B cell (primary cell): ENCODE results near the gene MICAL3. TPM values are rescaled to one million over a fixed set of nuclear protein-coding genes. Genes with fewer than 3 reads are reported as not detected.

Source experiments
- ATAC-seq: fragments of 200-7000 bp; cut with Tn5 transposase; one replicate; pipeline ENCODE4 v1.10.0; 2021; ENCODE audit warnings: low read depth, mild to moderate bottlenecking, moderate number of reproducible peaks, moderate library complexity
- CTCF ChIA-PET: fragments of 350-600 bp; sonication (Branson Sonifier 250); formaldehyde crosslinking; loops from one replicate; lab custom pipeline; 2021; ENCODE audit warnings: antibody characterized with exemption, inconsistent platforms; lab: Charles Lee
- POLR2A ChIA-PET: fragments of 350-600 bp; sonication (Branson Sonifier 250); formaldehyde crosslinking; loops from one replicate; lab custom pipeline; 2021; ENCODE audit warnings: antibody characterized with exemption; lab: Charles Lee
- DNase-seq: peaks from one replicate; pipeline ENCODE4 v3.0.0; 2013
- H2AFZ ChIP-seq: 2 replicates; pipeline ENCODE4 v1.6.1; 2012; ENCODE audit warnings: mild to moderate bottlenecking, low read depth, low read length; ENCODE audit not compliant: insufficient read depth, poor library complexity, severe bottlenecking
- H3K27ac ChIP-seq, 2 donors: 1 replicate in 1 of 2; 2 replicates in 1 of 2; pipeline ENCODE4 v1.5.1; 2012 to 2013; ENCODE audit warnings: low read length in 2 of 2, mild to moderate bottlenecking in 2 of 2, moderate library complexity in 1 of 2
- H3K27me3 ChIP-seq, 4 experiments: fragments of 200-600 bp in 1 of 4; sonication (generic) in 1 of 4; replicated peaks in 1 of 4; 1 replicate in 2 of 4; 2 replicates in 2 of 4; pipeline versions ENCODE4 v1.6.1 to v1.7.0; 2013 to 2016; ENCODE audit warnings: low read length in 3 of 4, mild to moderate bottlenecking in 2 of 4, mixed read lengths in 1 of 4, moderate library complexity in 1 of 4; ENCODE audit not compliant: insufficient read depth in 4 of 4, control insufficient read depth in 3 of 4; ENCODE audit errors: control extremely low read depth in 1 of 4
- H3K36me3 ChIP-seq, 2 experiments: replicated peaks in 1 of 2; 1 replicate in 1 of 2; 2 replicates in 1 of 2; pipeline versions ENCODE4 v1.6.1 to v1.7.1; 2013; ENCODE audit warnings: low read length in 1 of 2; ENCODE audit not compliant: insufficient read depth in 2 of 2, control insufficient read depth in 1 of 2; ENCODE audit errors: control extremely low read depth in 1 of 2, extremely low read depth in 1 of 2
- H3K4me1 ChIP-seq, 2 donors: fragments of 200-600 bp in 1 of 2; sonication (generic) in 1 of 2; 1 replicate in 1 of 2; 2 replicates in 1 of 2; pipeline versions ENCODE4 v1.5.1 to v1.6.1; 2013 to 2017; ENCODE audit warnings: low read length in 2 of 2; ENCODE audit not compliant: control insufficient read depth in 2 of 2, insufficient read depth in 2 of 2
- H3K4me2 ChIP-seq: replicated peaks from 2 replicates; pipeline ENCODE3; 2012; ENCODE audit warnings: mild to moderate bottlenecking, low read depth, low read length; ENCODE audit not compliant: poor library complexity, severe bottlenecking
- H3K4me3 ChIP-seq, 5 experiments: fragments of 200-600 bp in 1 of 5; sonication (generic) in 1 of 5; 1 replicate in 3 of 5; 2 replicates in 2 of 5; pipeline versions ENCODE4 v1.5.1 to v1.7.0; 2011 to 2016; ENCODE audit warnings: low read length in 4 of 5, mild to moderate bottlenecking in 4 of 5, low read depth in 2 of 5, control low read depth in 1 of 5, moderate library complexity in 1 of 5; ENCODE audit not compliant: insufficient read depth in 1 of 5; ENCODE audit errors: control extremely low read depth in 1 of 5, extremely low read depth in 1 of 5
- H3K79me2 ChIP-seq: fragments of 200-600 bp; sonication (generic); one replicate; pipeline ENCODE4 v1.6.0; 2016; ENCODE audit warnings: low read length; ENCODE audit not compliant: control insufficient read depth, insufficient read depth
- H3K9ac ChIP-seq: fragments of 200-600 bp; sonication (generic); 2 replicates; pipeline ENCODE4 v1.6.1; 2017; ENCODE audit warnings: mild to moderate bottlenecking, low read length, moderate library complexity
- H3K9me3 ChIP-seq, 3 donors: one replicate each; pipeline versions ENCODE4 v1.6.1 to v1.7.1; 2013; ENCODE audit warnings: low read length in 2 of 3; ENCODE audit not compliant: control insufficient read depth in 2 of 3, insufficient read depth in 1 of 3; ENCODE audit errors: control extremely low read depth in 1 of 3
- H4K20me1 ChIP-seq: 2 replicates; pipeline ENCODE4 v1.6.0; 2012; ENCODE audit warnings: mild to moderate bottlenecking, low read length; ENCODE audit not compliant: insufficient read depth, control insufficient read depth, poor library complexity, severe bottlenecking
- H3K27ac Mint-ChIP-seq: one replicate; pipeline ENCODE4 v1.8.0; 2021; ENCODE audit warnings: mixed read lengths
- H3K27me3 Mint-ChIP-seq: one replicate; pipeline ENCODE4 v1.8.0; 2021; ENCODE audit warnings: mixed read lengths
- H3K4me1 Mint-ChIP-seq: one replicate; pipeline ENCODE4 v1.8.0; 2021; ENCODE audit warnings: mixed read lengths
- H3K4me3 Mint-ChIP-seq: one replicate; pipeline ENCODE4 v1.8.0; 2021; ENCODE audit warnings: mixed read lengths
- H3K9me3 Mint-ChIP-seq: one replicate; pipeline ENCODE4 v1.8.0; 2022; ENCODE audit warnings: mixed read lengths; ENCODE audit not compliant: insufficient read depth
- CTCF ChIP-seq: fragments of 200-600 bp; IDR thresholded peaks from one replicate; pipeline ENCODE4 v1.8.0; 2022; ENCODE audit warnings: antibody characterized with exemption, mild to moderate bottlenecking
- EZH2 ChIP-seq: IDR thresholded peaks from 2 replicates; pipeline ENCODE4 v1.6.1; 2012; ENCODE audit warnings: borderline replicate concordance, low read depth, mild to moderate bottlenecking, moderate library complexity, low read length; ENCODE audit not compliant: insufficient read depth, poor library complexity, severe bottlenecking
- WGBS: methylation state at CpG from one replicate; pipeline ENCODE4 v1.1.5; 2013; ENCODE audit warnings: missing lambda C conversion rate; ENCODE audit not compliant: insufficient coverage; 5-methylcytosine and 5-hydroxymethylcytosine counted together
- intact Hi-C: fragments of 100-400 bp; cut with micrococcal nuclease; formaldehyde crosslinking; loops from one replicate; pipeline ENCODE4 v1.10.0; 2022
- polyA plus RNA-seq: library from polyadenylated mRNA; depleted of rRNA; stranded (reverse); fragments of >200 nt; gene quantifications from 2 replicates; pipeline ENCODE4 v1.2.3, GENCODE V29; 2012
- total RNA-seq, 2 donors: library from RNA; stranded (reverse); fragments of 120-200 nt in 1 of 2; gene quantifications; 1 replicate in 1 of 2; 2 replicates in 1 of 2; pipeline versions ENCODE4 v1.2.3 to v1.2.4, GENCODE V29; 2013 to 2022

Gene MICAL3
- total and polyA plus RNA-seq, 2 donors (not counting 1 experiment from before 2014, with no cell fraction given), result 50.5 to 253 TPM

- no peak overlapping the region for H3K27ac Mint-ChIP-seq
- Histone ChIP-seq H3K4me1 (no peaks in the 10 kb centered on the region), H3K27me3 (no peaks in the 10 kb centered on the region), H3K36me3 (peaks cover 0 to 80% of the 10 kb centered on the region in 2 experiments), H3K4me3 (no peak overlapping the region), H4K20me1 (peaks cover 64% of the 10 kb centered on the region), H3K9me3 (no peaks in the 10 kb centered on the region), H3K4me2 (no peak overlapping the region), H3K79me2 (peaks cover 12% of the 10 kb centered on the region), H3K27ac (no peak overlapping the region), H3K9ac (no peak overlapping the region), H2AFZ (no peak overlapping the region)
- WGBS, result 20% methylated on average over 1 of the region's 7 CpGs
- CTCF ChIA-PET, result no interaction called here
- no peaks in the 10 kb centered on the region for H3K4me1 Mint-ChIP-seq
- TF ChIP-seq CTCF (no peak), EZH2 (no peak)
- POLR2A ChIA-PET, result no interaction called here
- intact Hi-C loops, result no loop called here
- DNase-seq (no peak), ATAC-seq (no peak)
- no peaks in the 10 kb centered on the region for H3K9me3 Mint-ChIP-seq
- no peaks in the 10 kb centered on the region for H3K27me3 Mint-ChIP-seq
- H3K4me3 Mint-ChIP-seq, result no peak overlapping the region
Measured at GRCh38 chr22:17872471-17872870, 151.9 kb downstream of the MICAL3 start.

- WGBS, result 95% methylated on average over 32 of the region's 32 CpGs
- no peaks in the 10 kb centered on the region for H3K9me3 Mint-ChIP-seq
- no peak overlapping the region for H3K27ac ChIP-seq
- H3K4me2 ChIP-seq, result no peak overlapping the region
- intact Hi-C loops, result no loop called here
- no peaks in the 10 kb centered on the region for H3K27me3 Mint-ChIP-seq
- peaks cover 0 to 79% of the 10 kb centered on the region in 2 experiments for H3K36me3 ChIP-seq
- ChIA-PET POLR2A (no interaction called here), CTCF (no interaction called here)
- no peak overlapping the region for H3K4me3 ChIP-seq
- H3K9me3 ChIP-seq, result no peaks in the 10 kb centered on the region
- peaks cover 8% of the 10 kb centered on the region for H3K79me2 ChIP-seq
- no peak overlapping the region for H3K27ac Mint-ChIP-seq
- H3K4me3 Mint-ChIP-seq, result no peak overlapping the region
- no peak overlapping the region for H3K9ac ChIP-seq
- DNase-seq (no peak), ATAC-seq (no peak)
- TF ChIP-seq CTCF (no peak), EZH2 (no peak)
- peaks cover 59% of the 10 kb centered on the region for H4K20me1 ChIP-seq
- no peaks in the 10 kb centered on the region for H3K4me1 ChIP-seq
- no peak overlapping the region for H2AFZ ChIP-seq
- H3K27me3 ChIP-seq, result no peaks in the 10 kb centered on the region
- H3K4me1 Mint-ChIP-seq, result no peaks in the 10 kb centered on the region
Measured at GRCh38 chr22:17871726-17872458, 152.5 kb downstream of the MICAL3 start.
